HepG2 (cell line): Measurements from ENCODE around the gene SLC1A5. TPM values are rescaled to one million over a fixed set of nuclear protein-coding genes. Genes with fewer than 3 reads are reported as not detected.

Experiments
- FOXM1 ChIP-seq: sonication (generic); formaldehyde crosslinking; IDR thresholded peaks from 2 replicates; pipeline ENCODE4 v1.5.0; 2020; ENCODE audit warnings: missing genetic modification reagents
- HBP1 ChIP-seq: IDR thresholded peaks from 2 replicates; pipeline ENCODE4 v1.6.1; 2016; ENCODE audit warnings: low read depth, control low read depth
- HOXA3 ChIP-seq: sonication (generic); formaldehyde crosslinking; IDR thresholded peaks from 2 replicates; pipeline ENCODE4 v1.5.0; 2020; ENCODE audit warnings: missing genetic modification reagents
- KAT7 ChIP-seq: IDR thresholded peaks from 2 replicates; pipeline ENCODE4 v1.6.1; 2018; ENCODE audit warnings: borderline replicate concordance, missing compliant biosample characterization
- MTA3 ChIP-seq: sonication (generic); formaldehyde crosslinking; IDR thresholded peaks from 2 replicates; pipeline ENCODE4 v1.4.0; 2020; ENCODE audit warnings: missing genetic modification reagents
- NR0B2 ChIP-seq: sonication (generic); formaldehyde crosslinking; IDR thresholded peaks from 2 replicates; pipeline ENCODE4 v1.4.0; 2020; ENCODE audit warnings: mild to moderate bottlenecking, missing genetic modification reagents
- PRMT3 ChIP-seq: sonication (generic); formaldehyde crosslinking; IDR thresholded peaks from 2 replicates; pipeline ENCODE4 v1.8.1; 2022; ENCODE audit warnings: low read depth, mild to moderate bottlenecking, moderate library complexity, missing genetic modification reagents, borderline replicate concordance
- REPIN1 ChIP-seq: sonication (generic); formaldehyde crosslinking; IDR thresholded peaks from 2 replicates; pipeline ENCODE4 v1.8.0; 2022; ENCODE audit warnings: missing genetic modification reagents, low read depth, mild to moderate bottlenecking, borderline replicate concordance
- SP5 ChIP-seq: IDR thresholded peaks from 2 replicates; pipeline ENCODE4 v1.6.1; 2016; ENCODE audit warnings: low read depth, borderline replicate concordance
- XBP1 ChIP-seq: sonication (generic); formaldehyde crosslinking; IDR thresholded peaks from 2 replicates; pipeline ENCODE4 v1.5.0; 2020; ENCODE audit warnings: missing genetic modification reagents
- ZBTB21 ChIP-seq: sonication (generic); formaldehyde crosslinking; IDR thresholded peaks from 2 replicates; pipeline ENCODE4 v1.4.0; 2020; ENCODE audit warnings: missing genetic modification reagents
- ZFP41 ChIP-seq: sonication (generic); formaldehyde crosslinking; IDR thresholded peaks from 2 replicates; pipeline ENCODE4 v1.4.0; 2020; ENCODE audit warnings: mild to moderate bottlenecking, missing genetic modification reagents, borderline replicate concordance
- ZHX1 ChIP-seq: sonication (generic); formaldehyde crosslinking; IDR thresholded peaks from 2 replicates; pipeline ENCODE4 v1.8.1; 2022; ENCODE audit warnings: low read depth, mild to moderate bottlenecking, missing genetic modification reagents
- ZNF18 ChIP-seq: sonication (generic); formaldehyde crosslinking; IDR thresholded peaks from 2 replicates; pipeline ENCODE4 v1.8.0; 2022; ENCODE audit warnings: mild to moderate bottlenecking, missing genetic modification reagents; ENCODE audit not compliant: insufficient replicate concordance
- ZNF232 ChIP-seq: sonication (generic); formaldehyde crosslinking; IDR thresholded peaks from 2 replicates; pipeline ENCODE4 v1.4.0; 2020; ENCODE audit warnings: missing genetic modification reagents, borderline replicate concordance
- ZNF281 ChIP-seq: sonication (generic); formaldehyde crosslinking; IDR thresholded peaks from 2 replicates; pipeline ENCODE4 v1.4.0; 2020; ENCODE audit warnings: missing genetic modification reagents, borderline replicate concordance
- ZNF354B ChIP-seq: sonication (generic); formaldehyde crosslinking; IDR thresholded peaks from 2 replicates; pipeline ENCODE4 v1.8.0; 2022; ENCODE audit warnings: mild to moderate bottlenecking, missing genetic modification reagents
- ZNF414 ChIP-seq: sonication (generic); formaldehyde crosslinking; IDR thresholded peaks from 2 replicates; pipeline ENCODE4 v1.5.0; 2020; ENCODE audit warnings: missing genetic modification reagents
- polyA plus RNA-seq, 8 experiments: library from polyadenylated mRNA; depleted of rRNA in 3 of 8; stranded (reverse) in 7 of 8; unstranded in 1 of 8; fragments of >200 nt; fragmentation: Illumina TruSeq in 4 of 8; extraction: Trizol in 4 of 8; gene quantifications; 2 replicates each; pipeline versions ENCODE4 v1.2.1 to v1.2.3, GENCODE V29; 2011 to 2016; ENCODE audit warnings: low read depth in 4 of 8, missing spikeins in 1 of 8, mixed read lengths in 1 of 8; ENCODE audit not compliant: insufficient read depth in 1 of 8
- total RNA-seq, 5 experiments: library from RNA; depleted of rRNA; stranded (reverse); fragments of >200 nt; fragmentation: Illumina TruSeq; extraction: Trizol; gene quantifications; 2 replicates each; pipeline ENCODE4 v1.2.3, GENCODE V29; 2016; ENCODE audit warnings: low read depth in 1 of 5

The SLC1A5 gene
- total and polyA plus RNA-seq, 2 of the 13 experiments (the other 11 are each of a cell fraction or from before 2014, with no cell fraction given), result 120 to 159 TPM

GRCh38 chr19:46788262-46788967 is at the start of gene SLC1A5 (continued):
- TF ChIP-seq HBP1 (CRISPR knock-in tag) (peak; percentile 79; the same call in 1 of the 2 replicates), ZNF354B (CRISPR knock-in tag) (no peak), ZBTB21 (no peak), HOXA3 (CRISPR knock-in tag) (peak; percentile 42; the same call in 1 of the 2 replicates), ZHX1 (CRISPR knock-in tag) (no peak), NR0B2 (no peak; the same call in 1 of the 2 replicates), ZNF414 (no peak), XBP1 (CRISPR knock-in tag) (no peak; the same call in 1 of the 2 replicates), REPIN1 (CRISPR knock-in tag) (peak; percentile 76; the same call in 1 of the 2 replicates), ZNF281 (no peak), SP5 (CRISPR knock-in tag) (peak; percentile 40; the same call in 1 of the 2 replicates), KAT7 (CRISPR knock-in tag) (no peak; the same call in 1 of the 2 replicates), FOXM1 (CRISPR knock-in tag) (no peak), MTA3 (CRISPR knock-in tag) (no peak), ZFP41 (CRISPR knock-in tag) (peak; percentile 35; the same call in 1 of the 2 replicates), ZNF232 (CRISPR knock-in tag) (no peak), ZNF18 (peak; percentile 84), PRMT3 (CRISPR knock-in tag) (no peak)
